Endothelial cell of umbilical vein (primary cell): ENCODE data around the gene ARHGEF11. TPM values are rescaled to one million over a fixed set of nuclear protein-coding genes. Genes with fewer than 3 reads are reported as not detected.

Experiments used
- BruUV-seq: library from RNA; stranded (reverse); fragments of 400-500 nt; replicated peaks from 2 replicates; lab custom pipeline; 2021; lab: Mats Ljungman, UMichigan
- CTCF ChIA-PET: fragments of 300-600, 350-600 bp; sonication (Branson Sonifier 250); formaldehyde crosslinking; loops from one replicate; lab custom pipeline; 2021; ENCODE audit warnings: antibody characterized with exemption, inconsistent platforms; lab: Charles Lee
- POLR2A ChIA-PET: fragments of 300-600, 350-600 bp; sonication (Branson Sonifier 250); formaldehyde crosslinking; loops from one replicate; lab custom pipeline; 2021; ENCODE audit warnings: antibody characterized with exemption, inconsistent platforms; lab: Charles Lee
- DNase-seq: peaks from one replicate; pipeline ENCODE4 v3.0.0-alpha.2; 2011; ENCODE audit warnings: low read depth, low spot score
- FAIRE-seq: peaks from 2 replicates; lab custom pipeline; 2011; peaks lifted over from hg19 to GRCh38; lab: Jason Lieb, UNC
- H2AFZ ChIP-seq: 2 replicates; pipeline ENCODE4 v1.6.0; 2012; ENCODE audit warnings: low read depth, low read length, control low read depth, inconsistent platforms
- H3K27ac ChIP-seq: 2 replicates; pipeline ENCODE4 v1.5.1; 2011; ENCODE audit warnings: low read depth, mild to moderate bottlenecking, control low read depth, low read length, moderate library complexity; ENCODE audit not compliant: insufficient read depth
- H3K27me3 ChIP-seq, 2 experiments: 2 replicates each; pipeline versions ENCODE4 v1.6.0 to v1.6.1; 2011; ENCODE audit warnings: low read length in 2 of 2, mixed read lengths in 1 of 2; ENCODE audit not compliant: control insufficient read depth in 2 of 2, insufficient read depth in 2 of 2
- H3K36me3 ChIP-seq, 2 experiments: 2 replicates in 1 of 2; 3 replicates in 1 of 2; pipeline ENCODE4 v1.5.1; 2011; ENCODE audit warnings: low read length in 2 of 2, mild to moderate bottlenecking in 1 of 2, moderate library complexity in 1 of 2; ENCODE audit not compliant: control insufficient read depth in 2 of 2, insufficient read depth in 2 of 2; ENCODE audit errors: extremely low read depth in 1 of 2
- H3K4me1 ChIP-seq: 3 replicates; pipeline ENCODE4 v1.5.1; 2011; ENCODE audit warnings: mild to moderate bottlenecking, low read length; ENCODE audit not compliant: control insufficient read depth, insufficient read depth; ENCODE audit errors: extremely low read depth
- H3K4me2 ChIP-seq: 2 replicates; pipeline ENCODE4 v1.6.1; 2011; ENCODE audit warnings: low read length, control low read depth, mixed read lengths; ENCODE audit not compliant: insufficient read depth
- H3K4me3 ChIP-seq, 3 experiments: fragments of 200-600 bp in 1 of 3; sonication (generic), shearing (Covaris generic) in 1 of 3; replicated peaks in 1 of 3; 2 replicates each; pipeline ENCODE4 v1.5.1; 2011 to 2016; ENCODE audit warnings: control low read depth in 3 of 3, low read length in 3 of 3, mild to moderate bottlenecking in 2 of 3, inconsistent platforms in 1 of 3, low read depth in 1 of 3, moderate library complexity in 1 of 3; ENCODE audit not compliant: insufficient read depth in 1 of 3
- H3K79me2 ChIP-seq: 2 replicates; pipeline ENCODE4 v1.6.0; 2012; ENCODE audit warnings: low read length, inconsistent platforms; ENCODE audit not compliant: control insufficient read depth, insufficient read depth
- H3K9ac ChIP-seq: replicated peaks from 2 replicates; pipeline ENCODE3; 2011; ENCODE audit warnings: low read length, control low read depth; ENCODE audit not compliant: insufficient read depth; ENCODE audit errors: extremely low read depth
- H3K9me1 ChIP-seq: replicated peaks from 3 replicates; pipeline ENCODE4 v1.6.0; 2011; ENCODE audit warnings: mild to moderate bottlenecking, low read length; ENCODE audit not compliant: control insufficient read depth, insufficient read depth; ENCODE audit errors: extremely low read depth
- H3K9me3 ChIP-seq: replicated peaks from 2 replicates; pipeline ENCODE4 v1.5.1; 2012; ENCODE audit warnings: low read length, inconsistent platforms; ENCODE audit not compliant: control insufficient read depth, insufficient read depth
- H4K20me1 ChIP-seq: replicated peaks from 2 replicates; pipeline ENCODE3; 2011; ENCODE audit warnings: mild to moderate bottlenecking, low read length; ENCODE audit not compliant: control insufficient read depth, insufficient read depth; ENCODE audit errors: extremely low read depth
- EZH2 ChIP-seq: IDR thresholded peaks from 2 replicates; pipeline ENCODE4 v1.6.1; 2012; ENCODE audit warnings: borderline replicate concordance, low read depth, mild to moderate bottlenecking, moderate library complexity, low read length, inconsistent platforms; ENCODE audit not compliant: severe bottlenecking
- FOS ChIP-seq: IDR thresholded peaks from 2 replicates; pipeline ENCODE4 v1.6.1; 2011; ENCODE audit warnings: mild to moderate bottlenecking, low read length, moderate library complexity, borderline replicate concordance; ENCODE audit not compliant: insufficient read depth
- GATA2 ChIP-seq: IDR thresholded peaks from 2 replicates; pipeline ENCODE4 v1.7.0; 2011; ENCODE audit warnings: low read depth, mild to moderate bottlenecking, moderate library complexity, mixed read lengths, low read length; ENCODE audit not compliant: insufficient read length, insufficient read depth
- JUN ChIP-seq: IDR thresholded peaks from 2 replicates; pipeline ENCODE4 v1.6.1; 2011; ENCODE audit warnings: borderline replicate concordance, low read depth; ENCODE audit not compliant: insufficient read length, insufficient read depth
- MYC ChIP-seq: IDR thresholded peaks from one replicate; pipeline ENCODE4 v1.6.1; 2011; ENCODE audit warnings: mild to moderate bottlenecking, low read depth, low read length
- POLR2A ChIP-seq: IDR thresholded peaks from 2 replicates; pipeline ENCODE4 v1.6.1; 2012; ENCODE audit warnings: low read depth, mild to moderate bottlenecking, control low read depth, low read length
- POLR2AphosphoS5 ChIP-seq: IDR thresholded peaks from 2 replicates; pipeline ENCODE4 v1.6.1; 2012; ENCODE audit warnings: low read depth, mild to moderate bottlenecking, control low read depth, low read length, moderate library complexity; ENCODE audit not compliant: insufficient read depth
- dilution Hi-C: fragments of 300-500 bp; cut with MboI; formaldehyde crosslinking; loops from one replicate; pipeline ENCODE4 v1.15.0; 2019; ENCODE audit warnings: low sequenced_read_pairs; ENCODE audit not compliant: extremely low pct_ligation_motif_present
- intact Hi-C: fragments of 100-400 bp; cut with micrococcal nuclease; formaldehyde crosslinking; loops from one replicate; pipeline ENCODE4 v1.10.0; 2022
- polyA plus RNA-seq, 4 experiments: library from polyadenylated mRNA; depleted of rRNA in 3 of 4; stranded (reverse) in 3 of 4; unstranded in 1 of 4; fragments of >200 nt; gene quantifications; 2 replicates each; pipeline versions ENCODE4 v1.2.1 to v1.2.3, GENCODE V29; 2011 to 2012; ENCODE audit warnings: missing spikeins in 1 of 4
- total RNA-seq: library from RNA; stranded (reverse); gene quantifications from 2 replicates; pipeline ENCODE4 v1.2.3, GENCODE V29; 2021
- TF ChIP-seq, protein P1 (sequence below): IDR thresholded peaks from 2 replicates; pipeline ENCODE4 v1.6.1; 2011; ENCODE audit not compliant: insufficient read depth, insufficient read length
- TF ChIP-seq, protein P2 (sequence below), 2 donors: IDR thresholded peaks; 1 replicate in 1 of 2; 2 replicates in 1 of 2; pipeline ENCODE4 v1.5.1; 2011; ENCODE audit warnings: low read length in 2 of 2, mild to moderate bottlenecking in 2 of 2, moderate library complexity in 2 of 2, control low read depth in 1 of 2, inconsistent platforms in 1 of 2, low read depth in 1 of 2; ENCODE audit not compliant: insufficient read depth in 1 of 2; ENCODE audit errors: extremely low read depth in 1 of 2

ARHGEF11 gene
- total and polyA plus RNA-seq, 2 donors (not counting 3 experiments of a cell fraction or from before 2014, with no cell fraction given), result 18.2 to 28.0 TPM

DNA sequence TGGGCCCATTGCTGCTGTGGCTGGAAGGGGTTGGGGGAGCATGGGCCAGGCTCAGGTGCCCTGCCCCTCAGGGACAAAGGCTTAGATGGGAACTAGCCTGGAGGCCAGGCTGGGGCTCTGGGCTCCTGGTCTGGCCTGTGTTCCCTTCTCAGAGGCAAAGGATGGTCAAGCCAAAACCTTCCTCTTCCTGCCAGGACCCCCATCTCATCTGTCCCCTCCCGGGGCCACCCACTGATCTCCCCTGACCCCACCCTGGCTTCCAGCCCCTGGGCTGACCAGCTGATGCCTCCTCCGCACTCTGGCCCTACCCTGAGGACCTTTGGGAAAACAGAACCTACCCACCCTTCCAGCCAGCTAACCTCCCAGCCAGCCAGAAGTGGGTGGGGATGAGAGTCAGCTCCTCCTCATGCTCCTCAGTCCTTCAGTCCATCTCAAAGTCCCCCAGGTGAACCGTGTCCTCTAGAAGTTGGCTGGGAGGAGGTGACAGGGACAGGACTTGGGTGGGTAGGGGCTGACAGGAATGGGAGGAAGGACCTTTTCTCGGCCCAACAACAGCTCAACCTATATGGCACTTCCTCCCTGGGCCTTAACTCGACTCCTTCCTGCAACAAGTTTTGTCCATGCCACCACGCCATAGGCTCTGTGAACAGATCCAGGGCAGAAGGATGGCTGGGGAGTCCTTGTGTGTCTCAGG is 144.5 kb downstream of the ARHGEF11 start:
- H3K27ac ChIP-seq, result peak overlapping the region; percentile 95
- POLR2A ChIA-PET, result no interaction called here
- DNase-seq (no peak), FAIRE-seq (no peak)
- TF ChIP-seq GATA2 (no peak), JUN (no peak), EZH2 (no peak), POLR2A (no peak), FOS (no peak), POLR2AphosphoS5 (no peak), MYC (no peak)
- TF ChIP-seq, protein P1, sequence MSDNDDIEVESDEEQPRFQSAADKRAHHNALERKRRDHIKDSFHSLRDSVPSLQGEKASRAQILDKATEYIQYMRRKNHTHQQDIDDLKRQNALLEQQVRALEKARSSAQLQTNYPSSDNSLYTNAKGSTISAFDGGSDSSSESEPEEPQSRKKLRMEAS, result no peak
- TF ChIP-seq, protein P2, sequence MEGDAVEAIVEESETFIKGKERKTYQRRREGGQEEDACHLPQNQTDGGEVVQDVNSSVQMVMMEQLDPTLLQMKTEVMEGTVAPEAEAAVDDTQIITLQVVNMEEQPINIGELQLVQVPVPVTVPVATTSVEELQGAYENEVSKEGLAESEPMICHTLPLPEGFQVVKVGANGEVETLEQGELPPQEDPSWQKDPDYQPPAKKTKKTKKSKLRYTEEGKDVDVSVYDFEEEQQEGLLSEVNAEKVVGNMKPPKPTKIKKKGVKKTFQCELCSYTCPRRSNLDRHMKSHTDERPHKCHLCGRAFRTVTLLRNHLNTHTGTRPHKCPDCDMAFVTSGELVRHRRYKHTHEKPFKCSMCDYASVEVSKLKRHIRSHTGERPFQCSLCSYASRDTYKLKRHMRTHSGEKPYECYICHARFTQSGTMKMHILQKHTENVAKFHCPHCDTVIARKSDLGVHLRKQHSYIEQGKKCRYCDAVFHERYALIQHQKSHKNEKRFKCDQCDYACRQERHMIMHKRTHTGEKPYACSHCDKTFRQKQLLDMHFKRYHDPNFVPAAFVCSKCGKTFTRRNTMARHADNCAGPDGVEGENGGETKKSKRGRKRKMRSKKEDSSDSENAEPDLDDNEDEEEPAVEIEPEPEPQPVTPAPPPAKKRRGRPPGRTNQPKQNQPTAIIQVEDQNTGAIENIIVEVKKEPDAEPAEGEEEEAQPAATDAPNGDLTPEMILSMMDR (IDR thresholded peaks at IDR 0.05; ENCODE audit: extremely low read depth in 1 of 2, insufficient read depth in 1 of 2, low read depth in 1 of 2, low read length in 2 of 2), result no peak
- H3K4me2 ChIP-seq, result no peak overlapping the region
- dilution Hi-C loops (no loop called here), intact Hi-C loops (no loop called here)
- H2AFZ ChIP-seq, result no peak overlapping the region
- H3K79me2 ChIP-seq, result peaks cover 95% of the 10 kb centered on the region
- no peak overlapping the region for H3K4me3 ChIP-seq
- peaks cover 89% of the 10 kb centered on the region for H3K4me1 ChIP-seq
- no peaks in the 10 kb centered on the region for H3K27me3 ChIP-seq
- H3K9me3 ChIP-seq, result no peaks in the 10 kb centered on the region
- BruUV-seq, result no TSS peak
- CTCF ChIA-PET, result interaction anchor here (0.7 to 2.0 kb wide), 9 partner anchors 9 to 173 kb away, joined by 3 to 8 read pairs (median 5); partner anchors contain the start of gene METTL25B
- no peaks in the 10 kb centered on the region for H4K20me1 ChIP-seq
- H3K9me1 ChIP-seq, result no peaks in the 10 kb centered on the region
- H3K9ac ChIP-seq, result no peak overlapping the region
- peaks cover 2 to 12% of the 10 kb centered on the region in 2 experiments for H3K36me3 ChIP-seq
